ENCODE data around the gene GOT2. TPM values are rescaled to one million over a fixed set of nuclear protein-coding genes. Genes with fewer than 3 reads are reported as not detected.

The GOT2 gene
- total and polyA plus RNA-seq, 10 donors, result 26.8 to 59.2 (median 41.0) TPM

DNA sequence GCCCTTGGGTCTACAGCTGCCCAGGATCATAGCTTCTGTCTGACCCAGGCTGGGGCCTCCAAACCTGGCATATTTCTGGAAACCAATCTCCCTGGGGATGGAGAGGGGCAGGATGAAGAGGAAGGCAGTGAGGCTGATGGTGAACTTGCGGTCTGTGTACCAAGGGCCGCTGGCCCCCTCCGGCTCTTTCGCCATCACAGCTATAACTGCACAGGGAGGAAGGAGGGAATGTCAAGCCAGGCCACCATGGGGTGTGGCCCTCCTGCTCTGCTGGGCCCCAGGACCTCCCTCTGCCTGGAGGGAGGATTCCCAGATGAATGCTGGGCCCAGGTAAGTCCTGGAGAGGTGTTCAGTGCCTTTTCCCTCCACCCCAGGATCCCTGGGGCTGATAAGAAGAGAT, 55.8 kb downstream of the GOT2 start:
- Histone ChIP-seq H3K27ac (no peak overlapping the region), H3K4me1 (peaks cover 1 to 14% (median 11%) of the 10 kb centered on the region in 6 donors), H3K9me3 (no peaks in the 10 kb centered on the region), H3K4me3 (no peak overlapping the region), H3K27me3 (replicated peaks in 1 of 7) (no peaks in the 10 kb centered on the region), H3K36me3 (peaks cover 0 to 83% (median 29%) of the 10 kb centered on the region in 6 donors)
- WGBS, 5 donors, result 91 to 100% (median 97%) methylated on average over 2 to 4 of the region's 4 CpGs
- no peak for DNase-seq
- no peak for TF ChIP-seq POLR2A (IDR thresholded peaks at IDR 0.05)
- TF ChIP-seq, protein P1, sequence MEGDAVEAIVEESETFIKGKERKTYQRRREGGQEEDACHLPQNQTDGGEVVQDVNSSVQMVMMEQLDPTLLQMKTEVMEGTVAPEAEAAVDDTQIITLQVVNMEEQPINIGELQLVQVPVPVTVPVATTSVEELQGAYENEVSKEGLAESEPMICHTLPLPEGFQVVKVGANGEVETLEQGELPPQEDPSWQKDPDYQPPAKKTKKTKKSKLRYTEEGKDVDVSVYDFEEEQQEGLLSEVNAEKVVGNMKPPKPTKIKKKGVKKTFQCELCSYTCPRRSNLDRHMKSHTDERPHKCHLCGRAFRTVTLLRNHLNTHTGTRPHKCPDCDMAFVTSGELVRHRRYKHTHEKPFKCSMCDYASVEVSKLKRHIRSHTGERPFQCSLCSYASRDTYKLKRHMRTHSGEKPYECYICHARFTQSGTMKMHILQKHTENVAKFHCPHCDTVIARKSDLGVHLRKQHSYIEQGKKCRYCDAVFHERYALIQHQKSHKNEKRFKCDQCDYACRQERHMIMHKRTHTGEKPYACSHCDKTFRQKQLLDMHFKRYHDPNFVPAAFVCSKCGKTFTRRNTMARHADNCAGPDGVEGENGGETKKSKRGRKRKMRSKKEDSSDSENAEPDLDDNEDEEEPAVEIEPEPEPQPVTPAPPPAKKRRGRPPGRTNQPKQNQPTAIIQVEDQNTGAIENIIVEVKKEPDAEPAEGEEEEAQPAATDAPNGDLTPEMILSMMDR (IDR thresholded peaks at IDR 0.05 in 8 of 11, conservative IDR thresholded peaks at IDR 0.05 in 3 of 11), result no peak
- TF ChIP-seq POLR2AphosphoS5 (IDR thresholded peaks at IDR 0.05), result no peak
- intact Hi-C loops (cut with DNase I; ENCODE audit: low total_unique reads), result no loop called here

DNA sequence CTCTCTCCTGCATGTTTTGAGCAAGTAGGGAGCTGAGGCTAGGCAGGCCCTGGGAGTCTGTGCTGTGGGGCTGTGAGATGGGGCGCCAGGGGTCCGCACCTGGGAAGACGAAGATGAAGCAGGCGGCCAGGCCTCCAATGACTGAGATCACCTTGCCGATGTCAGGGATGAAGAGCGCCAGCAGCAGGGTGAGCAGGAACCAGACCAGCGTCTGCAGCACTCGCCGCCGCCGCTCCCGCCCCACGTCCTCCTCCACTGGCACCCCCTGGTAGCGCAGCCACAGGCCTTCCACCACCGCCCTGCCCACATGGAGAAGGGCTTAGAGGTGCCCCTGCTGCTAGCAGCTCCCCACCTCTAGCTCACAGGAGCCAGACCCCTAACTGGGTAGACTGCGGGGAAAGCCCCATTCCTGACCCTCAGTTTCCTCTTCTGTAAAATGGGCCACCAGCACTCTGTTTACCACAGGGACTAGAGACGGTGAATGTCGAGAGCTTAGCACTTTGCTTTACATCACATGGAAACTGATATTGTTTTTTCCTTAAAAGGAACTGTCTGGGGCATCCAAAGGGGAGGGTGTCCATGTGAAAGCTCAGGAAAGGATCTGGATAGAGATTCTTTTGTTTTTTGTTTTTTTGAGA, 63.1 kb downstream of the GOT2 start:
- H3K9me3 ChIP-seq, result no peaks in the 10 kb centered on the region
- TF ChIP-seq POLR2AphosphoS5 (IDR thresholded peaks at IDR 0.05) (peak in 1 of 3 donors; percentile 24), POLR2A (IDR thresholded peaks at IDR 0.05) (no peak)
- TF ChIP-seq, protein P1 (IDR thresholded peaks at IDR 0.05 in 8 of 11, conservative IDR thresholded peaks at IDR 0.05 in 3 of 11), result no peak
- intact Hi-C loops (cut with DNase I; ENCODE audit: low total_unique reads), result no loop called here
- no peak overlapping the region for H3K27ac ChIP-seq
- no peaks in the 10 kb centered on the region for H3K27me3 ChIP-seq (replicated peaks in 1 of 7)
- H3K4me1 ChIP-seq, result no peaks in the 10 kb centered on the region
- peaks cover 0 to 88% (median 33%) of the 10 kb centered on the region in 6 donors for H3K36me3 ChIP-seq
- no peak overlapping the region for H3K4me3 ChIP-seq
- WGBS, 5 donors, result 92 to 97% (median 95%) methylated on average over 12 to 18 of the region's 18 CpGs
- no peak for DNase-seq

DNA sequence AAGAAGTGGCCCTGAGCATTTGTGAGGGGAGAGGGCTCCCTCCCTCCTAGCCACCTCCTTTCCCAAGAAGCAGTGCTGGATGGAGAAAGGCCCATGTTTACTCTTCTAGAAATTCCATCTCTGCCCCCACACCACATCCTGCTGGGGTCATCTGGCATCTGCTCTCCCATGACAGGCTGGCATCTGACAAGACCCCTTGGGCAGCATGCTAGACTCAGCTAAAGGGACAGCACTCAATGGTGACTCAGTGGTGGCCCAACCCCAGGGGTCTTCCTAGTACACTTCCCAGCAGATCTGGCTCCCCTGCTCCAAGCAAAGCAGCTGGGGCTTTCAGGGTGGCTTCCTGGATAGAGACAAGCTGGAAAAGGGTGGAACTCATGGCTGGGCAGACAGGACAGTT, 63.9 kb downstream of the GOT2 start:
- no peaks in the 10 kb centered on the region for H3K9me3 ChIP-seq
- TF ChIP-seq POLR2AphosphoS5 (IDR thresholded peaks at IDR 0.05) (no peak), POLR2A (IDR thresholded peaks at IDR 0.05) (no peak)
- TF ChIP-seq, protein P1 (IDR thresholded peaks at IDR 0.05 in 8 of 11, conservative IDR thresholded peaks at IDR 0.05 in 3 of 11), result no peak
- no peak for DNase-seq
- no peaks in the 10 kb centered on the region for H3K4me1 ChIP-seq
- H3K4me3 ChIP-seq, result no peak overlapping the region
- H3K27ac ChIP-seq, result no peak overlapping the region
- H3K27me3 ChIP-seq (replicated peaks in 1 of 7), result no peaks in the 10 kb centered on the region
- intact Hi-C loops (cut with DNase I; ENCODE audit: low total_unique reads), result no loop called here
- peaks cover 0 to 83% (median 26%) of the 10 kb centered on the region in 6 donors for H3K36me3 ChIP-seq

DNA sequence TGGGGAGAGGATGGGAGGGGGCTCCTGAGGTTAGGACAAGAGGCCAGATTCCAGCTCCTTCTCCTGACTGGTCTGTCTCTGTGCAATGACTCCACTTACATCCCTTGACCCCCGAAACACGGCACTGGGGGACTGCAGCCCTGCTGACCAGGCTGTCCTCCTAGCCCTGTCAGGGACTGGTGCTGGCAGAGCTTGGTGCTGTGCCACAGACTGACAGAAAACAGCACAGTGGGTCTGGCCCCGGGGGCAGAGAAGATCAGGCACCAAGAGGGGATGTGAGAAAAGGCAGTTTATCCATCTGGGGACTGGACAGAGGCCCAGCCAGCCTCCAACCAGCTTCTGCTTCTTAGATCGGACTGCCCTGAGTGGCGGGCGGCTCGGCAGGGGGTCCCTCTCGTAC, 68.9 kb downstream of the GOT2 start:
- TF ChIP-seq POLR2AphosphoS5 (IDR thresholded peaks at IDR 0.05) (peak in 1 of 3 donors; percentile 10), POLR2A (IDR thresholded peaks at IDR 0.05) (no peak)
- Histone ChIP-seq H3K36me3 (peaks cover 0 to 35% (median 10%) of the 10 kb centered on the region in 6 donors), H3K9me3 (no peaks in the 10 kb centered on the region), H3K27ac (no peak overlapping the region), H3K4me3 (no peak overlapping the region), H3K4me1 (no peaks in the 10 kb centered on the region), H3K27me3 (replicated peaks in 1 of 7) (no peaks in the 10 kb centered on the region)
- 84 to 95% (median 87%) methylated on average over 8 of the region's 8 CpGs for WGBS, 5 donors
- intact Hi-C loops (cut with DNase I; ENCODE audit: low total_unique reads), result no loop called here
- DNase-seq, result no peak

Measured in spleen (tissue), 11 donors.